Motor neuron (in vitro differentiated cells): ENCODE measurements around the gene CD4. TPM values are rescaled to one million over a fixed set of nuclear protein-coding genes. Genes with fewer than 3 reads are reported as not detected.
A peak's percentile ranks its signal among the peaks of the same experiment; 100 is the strongest.

Experiments used
- ATAC-seq, 8 experiments: fragments of 200-7000 bp; cut with Tn5 transposase; replicated peaks in 6 of 8; 2 replicates each; pipeline ENCODE4 v1.8.0; 2021; ENCODE audit warnings: mild to moderate bottlenecking in 8 of 8, moderate library complexity in 8 of 8
- H3K27ac ChIP-seq, 2 donors: fragments of 250-450 bp; sonication (Bioruptor Pico); 2 replicates each; pipeline ENCODE4 v1.9.0; 2021; ENCODE audit warnings: antibody characterized with exemption in 2 of 2, mild to moderate bottlenecking in 2 of 2, moderate library complexity in 1 of 2
- H3K4me1 ChIP-seq, 2 donors: fragments of 250-450 bp; sonication (Bioruptor Pico); replicated peaks in 1 of 2; 2 replicates each; pipeline ENCODE4 v1.6.1; 2021; ENCODE audit warnings: antibody characterized with exemption in 2 of 2, mild to moderate bottlenecking in 2 of 2, moderate library complexity in 1 of 2
- H3K4me3 ChIP-seq, 5 donors: fragments of 250-450 bp; sonication (Bioruptor Pico); 2 replicates each; pipeline ENCODE4 v1.9.0; 2021; ENCODE audit warnings: antibody characterized with exemption in 5 of 5, mild to moderate bottlenecking in 5 of 5, moderate library complexity in 4 of 5
- WGBS, 10 experiments: fragments of 450-650 bp; shearing (Covaris generic); methylation state at CpG; one replicate each; pipeline ENCODE4 v1.0.0; 2022; 5-methylcytosine and 5-hydroxymethylcytosine counted together
- in situ Hi-C, 9 experiments: fragments of 400-800 bp; cut with MboI; loops; one replicate each; pipeline ENCODE4 v1.15.0; 2021; ENCODE audit warnings: low sequenced_read_pairs in 9 of 9, low pct_unique_long_range_greater_than_20kb in 2 of 9; ENCODE audit not compliant: unreplicated experiment in 9 of 9
- total RNA-seq, 8 experiments: library from RNA; unstranded; fragments of 300-600 nt; gene quantifications; 2 replicates each; pipeline versions ENCODE4 v1.2.3 to v1.2.4, GENCODE V29; 2022

CD4 gene
- total RNA-seq, 8 experiments from 2014 or later, result 0.49 to 2.8 (median 1.1) TPM

GRCh38 chr12:6774499-6775062 is 14.7 kb upstream of the CD4 start:
- Histone ChIP-seq H3K4me3 (no peak overlapping the region), H3K4me1 (peaks cover 43 to 54% of the 10 kb centered on the region in 2 donors), H3K27ac (no peak overlapping the region)
- in situ Hi-C loops, result no loop called here
- WGBS, 10 experiments, result 40 to 100% (median 96%) methylated on average over 1 to 5 of the region's 15 CpGs; no CpG with 5 or more reads in 3 of the 10 experiments
- no peak for ATAC-seq

GRCh38 chr12:6775185-6776174 is 13.8 kb upstream of the CD4 start:
- ATAC-seq, result no peak
- 68 to 100% (median 88%) methylated on average over 1 to 12 of the region's 16 CpGs for WGBS, 10 experiments
- peaks cover 40 to 52% of the 10 kb centered on the region in 2 donors for H3K4me1 ChIP-seq
- no peak overlapping the region for H3K4me3 ChIP-seq
- in situ Hi-C loops, result no loop called here
- no peak overlapping the region for H3K27ac ChIP-seq

GRCh38 chr12:6777386-6777785 is 11.9 kb upstream of the CD4 start:
- no peak overlapping the region for H3K4me3 ChIP-seq
- in situ Hi-C loops, result no loop called here
- WGBS, 10 experiments, result 67 to 100% (median 88%) methylated on average over 1 to 5 of the region's 5 CpGs; no CpG with 5 or more reads in 4 of the 10 experiments
- ATAC-seq, result no peak
- H3K4me1 ChIP-seq, result peaks cover 38 to 43% of the 10 kb centered on the region in 2 donors
- no peak overlapping the region for H3K27ac ChIP-seq

GRCh38 chr12:6778217-6778573 is 11.1 kb upstream of the CD4 start:
- in situ Hi-C loops, result no loop called here
- peak overlapping the region; percentile 4 to 22 (median 15) for H3K4me3 ChIP-seq
- H3K4me1 ChIP-seq, result peaks cover 33 to 35% of the 10 kb centered on the region in 2 donors
- 0 to 50% (median 34%) methylated on average over 1 to 8 of the region's 14 CpGs; no CpG with 5 or more reads in 4 of the 10 experiments for WGBS, 10 experiments
- peak overlapping the region; percentile 58 to 86 for H3K27ac ChIP-seq
- ATAC-seq, result peak in 5 of 8 experiments; percentile 0 to 36 (median 7)

DNA sequence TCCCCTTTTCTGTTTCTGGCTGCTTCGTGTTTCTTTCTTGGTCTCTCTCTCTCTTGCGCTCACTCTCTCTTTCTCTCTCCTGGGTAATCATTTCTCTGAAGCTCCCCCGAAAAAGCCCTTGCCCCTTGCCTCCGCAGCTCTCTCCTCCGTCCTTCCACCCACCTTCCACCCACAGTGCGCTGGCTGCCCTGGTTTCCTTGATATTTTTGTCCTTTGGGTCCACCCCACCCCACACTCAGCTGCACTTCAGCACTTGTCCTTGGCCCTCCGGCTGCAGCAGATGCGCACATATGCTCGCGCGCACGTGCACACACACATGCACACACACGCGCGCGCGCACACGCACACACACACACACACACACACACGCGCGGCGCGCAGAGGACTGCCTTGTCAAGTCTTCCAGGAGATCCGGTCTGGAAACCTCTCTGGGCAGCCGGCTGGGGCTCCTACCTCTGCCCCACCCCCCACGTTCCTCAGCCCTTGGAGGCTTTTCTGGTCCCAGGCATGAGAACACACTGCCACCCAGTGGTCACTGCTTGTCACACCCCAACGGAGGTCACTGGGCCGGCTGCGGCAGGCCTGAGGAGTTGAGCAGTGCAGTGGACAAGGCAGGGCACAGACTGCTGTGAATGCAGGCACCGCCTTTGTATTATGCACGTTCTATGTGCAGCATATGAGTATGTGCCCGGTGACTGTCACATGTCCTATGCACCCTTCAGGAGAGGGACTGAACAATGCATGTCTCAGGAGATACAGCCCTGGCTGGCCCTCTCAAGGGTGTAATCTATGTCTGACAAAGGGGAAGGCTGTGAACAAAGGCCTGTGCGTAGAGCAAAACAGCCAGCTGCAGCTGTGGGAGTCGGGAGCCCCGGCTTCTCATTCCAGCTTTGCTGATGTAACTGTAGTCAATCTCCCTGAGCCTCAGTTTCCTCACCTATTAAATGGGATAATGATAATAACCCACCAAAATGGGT is 10.5 kb upstream of the CD4 start:
- peak; percentile 89 to 95 (median 94) for ATAC-seq
- H3K4me1 ChIP-seq, result peaks cover 26 to 28% of the 10 kb centered on the region in 2 donors
- peak overlapping the region; percentile 64 to 86 for H3K27ac ChIP-seq
- peak overlapping the region; percentile 4 to 22 (median 15) for H3K4me3 ChIP-seq
- in situ Hi-C loops, result no loop called here
- 0 to 60% (median 2%) methylated on average over 1 to 12 of the region's 35 CpGs for WGBS, 10 experiments

- 0 to 100% (median 80%) methylated on average over 1 to 5 of the region's 6 CpGs; no CpG with 5 or more reads in 4 of the 10 experiments for WGBS, 10 experiments
- H3K27ac ChIP-seq, result peak overlapping the region; percentile 64 to 86
- in situ Hi-C loops, result no loop called here
These were observed 9.5 kb upstream of the CD4 start for GRCh38 chr12:6779708-6780432.

DNA sequence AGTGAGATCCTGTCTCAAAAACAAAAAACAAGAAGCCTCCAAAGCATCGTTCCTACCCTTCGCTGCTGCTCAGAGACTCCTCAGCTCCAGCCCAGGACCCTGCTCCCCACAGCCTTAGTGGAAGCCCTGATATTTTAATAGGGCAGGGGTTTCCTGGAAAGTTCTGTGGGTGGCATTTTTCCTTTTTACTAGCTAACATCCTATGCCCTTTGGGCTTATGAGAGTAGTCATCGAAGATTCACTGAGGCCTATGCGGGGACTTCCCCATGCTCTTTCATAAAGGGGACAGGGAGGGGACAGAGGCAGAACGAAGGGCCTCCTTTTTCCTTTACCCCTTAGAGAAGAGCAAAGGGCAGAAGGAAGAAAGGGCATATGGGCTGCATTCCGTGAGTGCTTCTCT is 8.8 kb upstream of the CD4 start:
- Histone ChIP-seq H3K4me1 (peaks cover 23 to 24% of the 10 kb centered on the region in 2 donors), H3K27ac (peak overlapping the region in 1 of 2 donors; percentile 9), H3K4me3 (no peak overlapping the region)
- in situ Hi-C loops, result no loop called here
- no peak for ATAC-seq
- 67 to 100% (median 80%) methylated on average over 2 to 3 of the region's 6 CpGs; no CpG with 5 or more reads in 5 of the 10 experiments for WGBS, 10 experiments

More at GRCh38 chr12:6779708-6780432, 9.5 kb upstream of the CD4 start:
- no peak overlapping the region for H3K4me3 ChIP-seq
- H3K4me1 ChIP-seq, result peaks cover 23 to 24% of the 10 kb centered on the region in 2 donors
- ATAC-seq, result no peak

- H3K4me1 ChIP-seq, result peaks cover 30 to 32% of the 10 kb centered on the region in 2 donors
- no peak overlapping the region for H3K4me3 ChIP-seq
- ATAC-seq, result no peak
- no peak overlapping the region for H3K27ac ChIP-seq
- 29 to 92% (median 79%) methylated on average over 1 to 4 of the region's 6 CpGs; no CpG with 5 or more reads in 5 of the 10 experiments for WGBS, 10 experiments
- in situ Hi-C loops, result no loop called here
These were observed 7.2 kb upstream of the CD4 start for GRCh38 chr12:6782119-6782518.

DNA sequence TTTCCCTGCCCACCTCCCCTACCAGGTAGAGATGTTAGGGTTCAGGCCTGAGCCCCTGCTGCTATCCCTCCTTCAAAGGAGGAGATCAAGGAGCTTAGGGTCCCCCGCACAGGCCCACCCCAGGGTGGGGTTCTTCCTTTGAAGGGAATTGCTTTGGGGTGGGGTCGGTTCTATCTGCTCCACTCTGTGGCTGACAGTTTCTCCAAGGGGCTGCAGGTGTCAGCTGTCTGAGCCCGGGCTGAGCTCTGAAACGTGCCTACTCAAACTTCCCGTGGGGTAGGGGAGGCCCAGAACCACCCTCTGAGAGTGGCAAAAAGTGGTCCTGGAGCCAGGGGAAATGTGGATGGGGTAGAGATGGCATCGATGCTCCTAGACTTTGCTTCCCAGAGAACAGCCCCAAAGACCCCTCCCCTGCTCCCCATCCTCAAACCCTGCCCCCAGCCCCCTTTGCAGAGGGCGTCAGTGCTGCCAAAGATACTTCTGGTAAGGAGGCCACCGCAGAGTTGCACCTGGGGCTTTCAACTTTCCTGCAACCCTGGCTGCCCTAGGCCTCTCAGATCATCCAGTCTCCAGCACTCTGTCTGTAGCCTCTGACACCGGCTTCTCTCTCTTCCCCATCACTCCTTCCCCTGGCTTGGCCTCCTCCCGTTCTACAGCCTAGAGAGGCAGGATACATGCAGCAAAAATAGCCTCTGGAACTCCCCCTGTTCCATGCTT is 6.3 kb upstream of the CD4 start:
- peaks cover 26% of the 10 kb centered on the region in 2 donors for H3K4me1 ChIP-seq
- no peak for ATAC-seq
- in situ Hi-C loops, result no loop called here
- no peak overlapping the region for H3K4me3 ChIP-seq
- H3K27ac ChIP-seq, result no peak overlapping the region
- 40 to 92% (median 69%) methylated on average over 1 to 2 of the region's 10 CpGs; no CpG with 5 or more reads in 6 of the 10 experiments for WGBS, 10 experiments

DNA sequence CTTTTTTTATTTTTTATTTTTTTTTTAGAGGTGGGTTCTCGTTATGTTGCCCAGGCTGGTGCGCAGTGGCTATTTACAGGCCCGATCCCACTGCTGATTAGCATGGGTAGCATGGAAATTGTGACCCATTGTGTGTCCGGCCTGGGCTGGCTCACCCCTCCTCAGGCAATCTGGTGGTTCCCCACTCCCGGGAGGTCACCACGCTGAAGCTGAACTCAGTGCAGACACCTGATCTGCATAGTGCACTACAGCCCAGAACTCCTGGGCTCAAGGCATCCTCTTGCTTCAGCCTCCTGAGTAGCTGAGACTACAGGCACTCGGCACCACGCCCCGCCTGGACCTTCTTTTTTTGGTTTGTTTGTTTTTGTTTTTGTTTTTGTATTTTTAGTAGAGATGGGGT is 5.5 kb upstream of the CD4 start:
- WGBS, 10 experiments, result 40 to 100% (median 85%) methylated on average over 1 to 6 of the region's 9 CpGs; no CpG with 5 or more reads in 2 of the 10 experiments
- no peak for ATAC-seq
- in situ Hi-C loops, result no loop called here
- Histone ChIP-seq H3K4me3 (no peak overlapping the region), H3K4me1 (peaks cover 18 to 19% of the 10 kb centered on the region in 2 donors), H3K27ac (no peak overlapping the region)

DNA sequence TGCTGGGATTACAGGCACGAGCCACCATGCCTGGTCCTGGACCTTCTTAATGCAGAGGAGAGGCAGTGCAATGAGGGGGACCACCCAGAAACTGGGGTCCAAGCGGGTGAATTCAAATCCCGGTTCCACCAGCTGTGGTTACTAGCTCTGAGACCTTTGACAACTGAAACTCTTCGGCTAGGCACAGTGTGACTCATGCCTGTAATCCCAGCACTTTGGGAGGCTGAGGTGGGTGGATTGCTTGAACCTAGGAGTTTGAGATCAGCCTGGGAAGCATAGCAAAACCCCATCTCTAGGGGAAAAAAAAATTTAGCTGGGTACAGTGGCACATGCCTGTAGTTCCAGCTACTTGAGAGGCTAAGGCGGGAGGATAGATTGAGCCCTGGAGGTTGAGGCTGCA is 5.0 kb upstream of the CD4 start:
- in situ Hi-C loops, result no loop called here
- no peak overlapping the region for H3K4me3 ChIP-seq
- H3K4me1 ChIP-seq, result peaks cover 15% of the 10 kb centered on the region in 2 donors
- 64 to 100% (median 73%) methylated on average over 1 to 4 of the region's 5 CpGs; no CpG with 5 or more reads in 3 of the 10 experiments for WGBS, 10 experiments
- ATAC-seq, result no peak
- H3K27ac ChIP-seq, result no peak overlapping the region
